ENCODE measurements around the gene AQP12A.
A peak's percentile ranks its signal among the peaks of the same experiment; 100 is the strongest.

Gene AQP12A

GRCh38 chr2:240711701-240712100 is 20.0 kb downstream of the AQP12A start:
- DNase-seq: no peak

GRCh38 chr2:240712121-240712520 is 20.5 kb downstream of the AQP12A start:
- no peak for DNase-seq

GRCh38 chr2:240713071-240713927 is 21.6 kb downstream of the AQP12A start:
- DNase-seq: peak; percentile 23

- DNase-seq: no peak
Observed at GRCh38 chr2:240713928-240714746, 22.5 kb downstream of the AQP12A start.

- no peak for DNase-seq
Observed at GRCh38 chr2:240714747-240715725, 23.4 kb downstream of the AQP12A start.

- no peak for DNase-seq
Observed at GRCh38 chr2:240716130-240716798, 24.6 kb downstream of the AQP12A start.

- no peak for DNase-seq
Observed at GRCh38 chr2:240717181-240717641, 25.5 kb downstream of the AQP12A start.

- no peak for DNase-seq
Observed at GRCh38 chr2:240717681-240718581, 26.3 kb downstream of the AQP12A start.

- no peak for DNase-seq
Observed at GRCh38 chr2:240718896-240719490, 27.3 kb downstream of the AQP12A start.

- DNase-seq: no peak
Observed at GRCh38 chr2:240719676-240720545, 28.2 kb downstream of the AQP12A start.

GRCh38 chr2:240720686-240721595 is 29.3 kb downstream of the AQP12A start:
- no peak for DNase-seq

GRCh38 chr2:240721596-240722180 is 30.0 kb downstream of the AQP12A start:
- DNase-seq: no peak

GRCh38 chr2:240722376-240722775 is 30.7 kb downstream of the AQP12A start:
- no peak for DNase-seq

GRCh38 chr2:240722796-240723735 is 31.4 kb downstream of the AQP12A start:
- no peak for DNase-seq

GRCh38 chr2:240723851-240724250 is 32.2 kb downstream of the AQP12A start:
- DNase-seq: no peak

- DNase-seq: no peak
Observed at GRCh38 chr2:240724431-240724830, 32.8 kb downstream of the AQP12A start.

GRCh38 chr2:240725266-240725665 is 33.6 kb downstream of the AQP12A start:
- DNase-seq: no peak

Measured in NCI-H1436 treated with DMSO at 0.1 percent for 48 hours (cell line).